SK-N-DZ (cell line): ENCODE data around the gene ATF7.
"Not testable (repeated sequence)": the region's sequence is repeated elsewhere in the genome, so short reads cannot be mapped to it uniquely, and the experiment has no call there.

Experiments used
- DNase-seq: peaks from one replicate; pipeline ENCODE4 v3.0.0-alpha.2; 2015; ENCODE audit warnings: low spot score

Gene ATF7

DNA sequence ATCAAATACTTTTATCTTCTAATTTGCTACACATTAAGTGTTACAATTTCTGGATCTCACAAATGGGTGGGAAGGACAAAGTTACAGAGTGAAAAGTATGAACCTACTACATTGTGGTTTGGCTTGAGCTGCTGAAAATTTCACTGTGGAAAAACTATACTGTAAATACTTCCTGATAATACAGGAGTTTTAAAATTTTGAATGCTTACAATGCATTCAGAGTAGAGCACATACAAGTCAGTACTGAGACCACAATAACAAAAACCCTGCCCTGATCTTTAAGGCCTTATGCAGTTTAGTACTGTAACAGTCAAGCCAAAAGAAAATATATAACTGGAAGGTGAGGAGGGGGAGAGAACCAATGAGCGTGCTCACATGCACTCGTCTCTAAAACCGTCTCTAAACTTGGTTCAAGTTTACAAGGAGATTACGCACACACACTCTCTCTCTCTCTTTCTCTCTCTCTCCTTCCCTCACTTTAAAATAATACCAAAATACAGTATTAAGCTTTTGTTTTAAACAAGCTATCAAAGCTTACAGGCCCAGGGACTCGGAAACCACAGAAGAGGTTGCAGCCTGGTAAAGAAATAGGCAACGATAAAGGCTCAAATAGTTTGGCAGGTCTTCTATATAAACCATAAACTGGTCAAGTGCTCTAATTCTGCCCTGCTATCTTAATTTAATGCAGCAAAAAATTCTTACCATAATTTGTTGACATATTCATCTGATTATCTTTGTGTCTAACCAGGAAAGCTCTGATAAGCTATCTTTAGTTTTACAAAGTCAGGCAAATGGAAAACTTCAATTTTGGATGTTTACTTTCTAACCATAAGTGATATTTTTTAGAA lies 58.0 kb downstream of the ATF7 start:
- no peak for DNase-seq

DNA sequence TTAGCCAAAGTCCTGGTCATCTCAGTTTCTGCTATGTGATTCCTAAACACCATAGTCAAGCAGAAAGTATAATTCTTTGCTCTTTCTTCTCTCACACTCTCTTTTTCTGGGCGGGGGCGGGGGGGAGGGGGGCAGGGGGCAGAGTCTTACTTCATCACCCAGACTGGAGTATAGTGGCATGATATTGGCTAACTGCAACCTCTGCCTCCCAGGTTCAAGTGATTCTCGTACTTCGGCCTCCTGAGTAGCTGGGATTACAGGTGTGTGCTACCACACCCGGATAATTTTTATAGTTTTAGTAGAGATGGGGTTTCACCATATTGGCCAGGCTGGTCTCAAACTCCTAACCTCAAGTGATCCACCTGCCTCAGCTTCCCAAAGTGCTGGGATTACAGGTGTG lies 60.8 kb downstream of the ATF7 start:
- DNase-seq, result not testable (repeated sequence)

DNA sequence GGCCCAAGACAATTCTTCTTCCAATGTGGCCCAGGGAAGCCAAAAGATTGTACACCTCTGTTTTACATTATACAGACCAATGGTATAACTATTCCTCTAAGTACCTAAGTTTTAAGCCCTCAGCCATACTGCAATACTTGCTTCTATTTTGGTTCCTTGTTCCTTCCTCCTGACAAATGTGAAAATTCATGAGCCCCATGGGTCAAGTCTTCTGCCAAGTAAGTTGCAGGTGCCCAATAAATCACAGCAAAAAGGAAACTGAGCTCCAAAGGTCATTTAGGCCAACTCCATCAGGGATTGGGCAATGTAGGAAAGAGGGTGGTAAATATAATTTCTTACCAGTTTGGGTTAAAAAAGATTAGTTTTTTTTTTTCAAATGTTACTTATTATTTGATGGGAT lies 61.2 kb downstream of the ATF7 start:
- no peak for DNase-seq

DNA sequence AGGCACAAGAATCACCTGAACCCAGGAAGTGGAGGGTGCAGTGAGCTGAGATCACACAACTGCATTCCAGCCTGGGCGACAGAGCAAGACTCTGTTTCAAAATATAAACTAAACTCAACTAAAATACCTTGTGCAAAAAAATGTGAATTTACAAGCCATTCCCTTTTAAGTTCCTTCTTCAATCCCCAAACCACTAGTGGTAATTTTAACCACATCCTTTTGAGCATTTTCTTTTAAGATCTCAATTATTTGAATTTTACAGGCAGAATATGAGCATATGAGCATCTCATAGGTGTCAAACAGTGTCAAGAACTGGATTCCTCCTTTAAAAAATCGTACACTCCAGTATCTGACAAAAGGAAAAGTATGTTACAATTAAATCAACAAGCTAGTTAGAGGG lies 61.9 kb downstream of the ATF7 start:
- DNase-seq, result no peak

DNA sequence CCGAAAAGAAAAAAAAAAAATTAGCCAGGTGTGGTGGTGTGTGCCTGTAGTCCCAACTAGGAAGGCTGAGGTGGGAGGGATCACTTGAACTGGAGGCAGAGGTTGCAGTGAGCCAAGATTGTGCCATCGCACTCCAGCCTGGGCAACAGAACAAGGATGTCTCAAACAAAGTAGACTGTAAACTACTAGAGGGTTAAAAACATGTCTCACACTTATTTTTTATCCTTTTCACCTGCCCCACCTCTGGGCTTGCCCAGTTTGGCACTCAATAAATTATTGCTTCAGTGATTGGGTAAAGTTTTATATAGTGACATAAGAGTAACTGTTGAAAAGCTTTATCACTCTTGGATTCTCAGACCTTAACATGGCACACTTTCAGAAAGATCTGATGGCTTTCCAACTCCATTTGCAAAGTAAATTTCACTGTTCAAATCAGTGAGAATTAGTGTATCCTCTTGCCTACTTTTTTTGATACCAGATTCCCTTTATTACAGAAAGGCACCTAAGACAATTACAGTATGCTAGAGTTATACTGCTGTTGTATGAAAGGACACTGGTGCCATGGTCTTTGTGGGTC lies 62.6 kb downstream of the ATF7 start:
- no peak for DNase-seq

DNA sequence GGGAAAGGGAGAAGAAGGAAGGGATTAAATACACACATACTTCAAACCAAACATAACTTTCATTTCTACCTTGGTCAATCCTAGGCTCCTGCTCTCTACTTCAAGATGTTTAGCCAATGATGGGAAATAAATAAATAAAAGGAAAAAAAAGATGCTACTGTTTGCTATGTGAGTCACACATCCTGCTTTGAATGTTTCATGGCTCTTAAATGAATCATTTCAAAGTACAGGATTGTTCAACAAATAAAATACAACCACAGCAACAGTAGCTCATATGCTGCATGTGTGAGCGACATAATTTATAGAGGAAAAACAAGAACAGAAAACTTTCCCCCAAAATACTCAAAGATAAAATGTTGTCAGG lies 64.6 kb downstream of the ATF7 start:
- no peak for DNase-seq

DNA sequence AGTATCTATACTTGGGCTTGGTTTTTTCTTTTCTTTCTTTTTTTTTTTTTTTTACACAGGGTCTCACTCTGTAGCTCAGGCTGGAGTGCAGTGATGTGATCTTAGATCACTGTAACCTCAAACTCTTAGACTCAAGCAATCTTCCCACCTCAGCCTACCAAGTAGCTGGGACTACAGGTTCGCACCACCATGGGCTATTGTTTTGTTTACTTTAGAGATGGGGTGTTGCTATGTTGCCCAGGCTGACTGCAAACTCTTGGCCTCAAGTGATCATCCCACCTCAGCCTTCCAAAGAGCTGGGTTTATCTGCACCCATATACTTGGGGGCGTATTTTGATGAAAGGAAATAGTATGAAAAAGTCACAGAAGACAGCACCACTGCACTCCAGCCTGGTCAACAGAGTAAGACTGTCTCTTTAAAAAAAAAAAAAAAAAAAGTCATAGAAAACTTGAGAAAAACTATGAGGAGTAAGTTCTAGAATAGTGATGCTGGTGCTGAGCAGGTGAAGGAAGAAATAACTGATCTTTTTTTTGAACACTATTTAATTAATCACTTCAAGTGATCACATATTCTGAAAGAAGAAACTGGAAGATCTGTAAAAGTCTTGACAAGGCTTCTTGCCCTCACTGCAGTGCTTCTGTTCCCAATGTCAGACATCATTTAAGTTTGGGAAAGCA lies 65.1 kb downstream of the ATF7 start:
- DNase-seq, result no peak

DNA sequence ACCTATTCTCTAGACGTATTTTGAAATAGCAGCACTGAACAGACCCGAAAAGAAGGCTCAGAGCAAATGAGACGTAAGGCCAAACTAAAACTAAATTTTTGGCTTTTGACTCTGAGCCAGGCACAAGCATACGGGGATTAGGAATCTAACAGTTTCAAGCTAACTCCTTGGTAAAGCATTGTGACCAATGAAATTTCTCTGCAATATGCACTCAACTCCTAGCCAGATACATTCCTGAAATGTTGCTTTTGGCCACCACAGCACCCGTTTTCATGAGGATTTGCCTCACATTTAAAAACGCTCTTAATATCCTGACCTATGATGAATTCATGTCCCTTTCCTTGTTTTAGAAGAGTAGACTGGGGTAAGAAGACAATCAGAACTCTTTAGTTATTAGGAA lies 65.8 kb downstream of the ATF7 start:
- DNase-seq, result no peak

DNA sequence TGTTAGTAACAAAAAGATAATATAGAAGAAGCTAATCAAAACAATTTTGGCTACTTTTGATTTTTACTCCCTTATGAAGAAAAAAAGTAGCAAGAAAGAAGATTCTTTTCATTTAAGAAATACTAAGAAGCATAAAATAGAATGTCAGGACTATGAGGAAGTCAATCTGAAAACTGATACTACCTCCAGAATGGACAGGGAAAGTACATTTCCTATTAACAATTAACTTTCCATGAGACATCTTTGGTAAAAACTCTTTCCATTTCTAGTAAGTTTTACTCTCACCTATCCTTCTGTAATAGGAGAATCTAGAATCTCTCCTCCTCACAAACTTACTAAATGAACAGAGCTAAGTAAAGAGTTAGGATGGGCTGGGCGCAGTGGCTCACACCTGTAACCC lies 67.6 kb downstream of the ATF7 start:
- DNase-seq, result no peak

DNA sequence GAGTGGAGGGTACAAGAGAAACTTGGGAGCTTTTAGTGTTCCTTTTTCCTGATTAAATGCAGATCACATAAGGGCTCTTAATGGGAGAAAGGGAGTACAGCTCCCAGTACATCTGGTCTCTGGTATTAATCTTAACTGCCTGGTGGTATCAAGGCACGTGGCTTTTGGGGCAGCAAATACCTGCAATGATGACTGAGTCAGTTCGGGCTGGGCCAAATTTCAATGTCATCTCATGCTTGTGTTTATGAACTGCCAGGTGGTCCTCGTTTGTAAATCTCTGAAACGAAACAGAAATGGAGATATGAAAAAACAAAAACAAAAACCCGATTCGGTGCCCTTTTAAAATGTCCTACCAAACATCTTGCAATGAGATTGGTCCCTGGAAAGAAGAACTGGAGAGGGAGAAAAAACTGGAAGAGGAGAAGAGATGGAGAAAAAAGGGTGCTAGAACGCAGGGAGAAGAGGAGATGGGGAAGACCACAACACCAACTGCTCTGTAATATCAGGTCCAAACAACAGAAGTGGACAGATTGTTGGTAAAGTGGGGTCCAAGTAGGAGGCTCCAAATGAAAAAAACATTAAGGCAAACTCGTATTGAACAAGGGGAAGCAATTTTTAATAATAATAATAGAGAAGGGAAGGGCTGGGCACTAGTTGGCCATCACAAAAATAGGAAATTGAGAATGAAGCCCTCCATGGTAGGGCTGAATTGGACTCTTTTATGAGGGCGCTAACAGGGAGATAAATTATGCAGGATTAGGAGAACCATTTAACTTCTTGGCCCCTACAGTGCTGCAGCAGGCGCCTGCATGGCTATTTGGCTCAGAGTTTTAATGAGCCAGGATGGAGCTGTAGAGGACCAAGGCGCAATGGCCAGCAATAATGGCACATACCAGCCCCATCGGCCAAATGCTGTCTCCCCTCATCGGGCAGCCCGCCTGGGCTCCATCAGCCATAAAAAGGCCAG lies 73.5 kb downstream of the ATF7 start:
- DNase-seq, result no peak

DNA sequence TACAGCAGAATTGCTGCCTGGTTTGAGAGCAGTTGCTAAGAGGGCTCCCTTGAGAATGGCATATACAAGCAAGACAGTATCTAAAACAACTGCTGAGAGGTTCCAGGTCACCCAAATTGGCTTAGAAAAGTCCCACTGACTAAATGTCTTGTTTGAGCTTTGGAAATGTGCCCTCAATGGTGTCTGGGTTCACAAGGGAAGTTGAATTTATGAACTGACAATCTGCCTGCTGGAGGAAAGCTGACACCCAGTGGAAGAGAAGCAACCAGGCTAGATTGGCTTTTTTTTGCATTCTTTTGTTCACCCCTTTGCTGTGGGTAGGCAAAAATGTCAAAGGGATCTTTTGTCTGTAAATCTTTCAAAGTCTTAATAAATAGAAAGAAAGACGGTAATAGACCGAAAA lies 74.3 kb downstream of the ATF7 start:
- DNase-seq, result no peak

DNA sequence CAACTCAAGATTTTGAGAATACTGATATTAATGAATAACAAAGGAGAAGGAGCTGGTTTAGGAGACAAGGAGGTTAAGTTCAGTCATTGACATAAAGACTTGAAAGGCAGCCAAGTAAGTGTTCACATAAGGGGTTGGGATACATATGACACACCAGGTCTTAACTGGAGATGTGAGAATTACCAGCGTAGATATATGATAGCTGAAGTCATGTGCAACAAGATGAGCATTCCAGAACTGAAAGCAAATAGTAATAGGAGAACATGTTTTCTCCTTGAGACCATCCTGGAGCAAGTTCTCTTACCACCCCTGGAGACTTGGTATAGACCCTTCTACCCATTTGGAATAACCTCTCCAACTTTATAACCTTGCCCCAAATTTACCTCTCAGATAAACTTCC lies 75.6 kb downstream of the ATF7 start:
- no peak for DNase-seq

DNA sequence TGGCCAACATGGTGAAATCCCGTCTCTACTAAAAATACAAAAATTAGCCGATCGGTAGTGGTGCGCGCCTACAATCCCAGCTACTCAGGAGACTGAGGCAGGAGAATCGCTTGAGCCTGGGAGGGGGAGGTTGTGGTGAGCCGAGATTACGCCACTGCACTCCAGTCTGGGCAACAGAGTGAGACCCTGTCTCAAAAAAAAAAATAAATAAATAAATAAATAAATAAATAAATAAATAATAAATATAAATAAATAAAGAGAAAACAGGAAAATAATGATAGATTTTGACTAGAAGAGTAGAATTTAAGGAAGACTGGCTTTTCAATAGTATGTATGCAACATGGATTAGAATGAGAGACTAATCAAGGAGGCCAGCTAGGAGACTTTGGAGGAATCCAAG lies 76.1 kb downstream of the ATF7 start:
- not testable (repeated sequence) for DNase-seq

DNA sequence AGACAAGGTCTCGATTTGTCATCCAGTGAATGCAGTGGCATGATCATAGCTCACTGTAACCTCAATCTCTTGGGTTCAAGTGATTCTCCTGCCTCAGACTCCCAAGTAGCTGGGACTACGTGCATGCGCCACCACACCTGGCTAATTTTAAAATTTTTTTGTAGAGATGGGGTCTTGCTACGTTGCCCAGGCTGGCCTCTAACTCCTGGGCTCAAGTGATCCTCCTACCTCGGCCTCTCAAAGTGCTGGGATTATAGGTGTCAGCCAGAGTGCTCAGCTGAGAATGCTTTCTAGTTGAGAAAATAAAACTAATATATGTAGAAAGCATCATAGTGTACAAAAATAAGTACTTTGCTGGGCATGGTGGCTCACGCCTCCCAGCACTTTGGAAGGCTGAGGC lies 77.8 kb downstream of the ATF7 start:
- DNase-seq, result not testable (repeated sequence)

DNA sequence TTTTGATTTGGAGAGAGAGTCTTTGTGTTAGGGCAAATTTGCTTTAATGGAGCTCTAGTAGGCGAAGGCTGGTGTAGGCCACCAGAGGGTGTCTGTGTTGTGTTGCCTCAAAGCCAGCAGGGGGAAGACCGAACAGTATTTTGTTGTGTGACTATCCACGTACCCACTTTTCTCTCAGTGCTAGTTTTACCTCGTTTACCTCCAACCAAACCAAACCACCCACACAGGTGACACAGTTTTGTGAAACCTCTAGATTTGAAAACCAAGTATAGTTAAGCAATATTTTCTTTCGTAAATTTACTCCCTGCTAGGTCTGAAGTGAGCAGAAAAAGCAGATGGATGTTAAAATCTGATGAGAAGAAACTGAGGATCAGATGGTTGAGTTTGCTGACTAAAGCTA lies 82.6 kb downstream of the ATF7 start:
- DNase-seq, result peak; percentile 39

DNA sequence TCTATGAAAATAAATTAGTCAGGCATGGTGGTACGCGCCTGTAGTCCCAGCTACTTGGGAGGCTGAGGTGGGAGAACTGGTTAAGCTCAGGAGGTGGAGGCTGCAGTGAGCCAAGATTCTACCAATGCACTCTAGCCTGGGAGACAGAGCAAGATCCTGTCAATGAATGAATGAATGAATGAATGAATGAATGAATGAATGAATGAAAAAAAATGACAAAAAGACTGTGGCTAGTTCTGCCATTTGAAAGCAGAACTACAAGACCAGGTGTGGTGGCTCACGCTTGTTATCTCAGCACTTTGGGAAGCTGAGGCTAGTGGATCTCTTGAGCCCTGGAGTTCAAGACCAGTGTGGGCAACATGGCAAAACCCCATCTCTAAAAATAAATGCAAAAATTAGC lies 86.7 kb downstream of the ATF7 start:
- DNase-seq, result no peak

DNA sequence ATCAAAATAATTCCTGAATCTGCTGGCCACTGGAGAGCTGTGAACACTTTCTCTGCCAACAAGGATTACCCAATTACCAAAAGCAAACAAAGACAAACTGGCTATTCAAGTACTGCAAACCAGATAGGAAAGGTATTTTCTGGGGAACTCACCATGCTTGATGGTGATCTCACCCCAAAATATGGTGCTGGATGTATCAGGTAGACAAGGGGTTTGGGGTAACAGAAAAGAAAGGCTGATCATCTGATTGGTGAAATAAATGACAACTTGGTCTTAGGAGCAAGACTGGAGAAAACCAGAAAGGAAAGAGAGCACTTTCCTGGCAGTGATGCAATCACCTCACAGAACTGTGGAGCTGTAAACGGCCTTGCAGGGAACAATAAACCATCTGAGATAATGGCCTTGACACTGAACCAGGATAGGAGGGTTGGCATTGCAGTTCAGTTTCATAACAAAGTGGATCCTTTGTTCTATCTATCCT lies 87.9 kb downstream of the ATF7 start:
- no peak for DNase-seq

DNA sequence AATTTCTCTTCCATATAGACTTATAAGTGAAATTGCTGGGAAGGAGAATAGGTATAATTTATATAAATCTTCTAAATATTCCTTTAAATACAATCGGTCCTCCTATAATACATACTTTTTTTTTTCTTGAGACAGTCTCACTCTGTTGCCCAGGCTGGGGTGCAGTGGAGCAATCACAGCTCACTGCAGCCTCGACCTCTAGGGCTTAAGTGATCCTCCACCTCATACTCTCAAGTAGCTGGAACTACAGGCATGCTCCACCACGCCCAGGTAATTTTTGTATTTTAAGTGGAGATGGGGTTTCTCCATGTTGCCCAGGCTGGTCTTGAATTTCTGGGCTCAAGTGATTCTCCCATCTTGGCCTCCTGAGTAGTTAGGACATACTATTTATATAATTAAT lies 89.2 kb downstream of the ATF7 start:
- no peak for DNase-seq

DNA sequence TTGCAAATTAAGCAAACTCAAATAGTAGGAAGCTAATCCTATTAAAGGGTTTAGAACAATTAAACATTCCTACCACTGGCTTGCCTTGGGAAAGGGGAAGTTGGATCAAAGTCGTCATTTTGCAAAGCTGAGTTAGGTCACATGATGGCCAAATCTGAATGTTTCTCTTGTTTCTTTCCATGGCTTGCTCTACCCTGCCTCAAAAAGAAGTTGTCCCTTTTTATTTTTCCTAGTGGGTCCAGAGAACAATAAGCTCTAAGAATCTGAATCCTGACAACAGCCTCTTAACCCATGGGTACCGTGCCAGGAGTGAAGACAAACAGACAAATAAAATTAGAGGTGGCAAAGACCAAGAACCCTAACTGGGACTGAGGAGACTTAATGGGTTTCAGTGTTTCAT lies 92.7 kb downstream of the ATF7 start:
- no peak for DNase-seq

DNA sequence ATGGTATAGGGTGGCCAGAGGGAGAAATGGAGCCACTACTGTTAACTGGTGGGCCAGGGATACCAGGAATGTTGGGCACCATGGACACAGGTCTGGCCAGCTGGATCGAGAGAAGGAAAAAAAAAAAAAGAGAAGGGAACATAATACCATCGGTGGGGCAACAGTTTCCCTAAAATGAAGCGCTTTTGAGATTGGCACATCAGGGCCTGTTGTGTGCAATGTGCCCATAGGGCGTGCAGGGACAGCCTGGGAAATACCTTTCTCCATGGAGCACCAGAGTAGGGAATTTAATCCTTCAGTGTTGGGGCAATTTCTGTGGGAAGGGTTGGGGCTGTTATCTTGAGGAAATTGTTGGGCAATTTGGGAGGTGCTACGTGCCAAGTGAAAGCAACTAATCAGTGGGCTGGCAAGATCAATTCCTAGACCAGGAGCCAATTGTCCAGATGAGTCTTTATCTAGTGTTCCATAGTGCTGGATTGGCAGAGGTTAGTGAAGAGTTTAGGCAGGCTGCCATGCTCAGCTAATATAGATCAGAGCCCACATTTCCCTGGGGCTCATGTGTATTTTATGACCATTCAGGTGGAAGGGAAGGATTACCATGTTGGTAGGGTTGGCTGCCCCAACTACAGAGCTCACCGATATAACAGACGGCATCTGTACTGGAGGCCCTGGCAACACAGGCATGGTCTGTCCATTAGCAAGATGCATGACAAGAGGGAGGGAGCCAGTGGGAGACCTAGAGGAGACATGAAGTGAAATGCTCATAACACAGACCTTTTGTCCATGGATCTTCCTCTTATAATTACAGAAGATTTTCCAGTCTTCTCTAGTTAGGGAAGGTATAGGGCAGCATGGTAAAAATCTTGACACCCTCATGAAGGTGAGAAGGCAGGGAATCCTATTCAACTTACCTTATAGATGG lies 93.4 kb downstream of the ATF7 start:
- DNase-seq, result no peak

DNA sequence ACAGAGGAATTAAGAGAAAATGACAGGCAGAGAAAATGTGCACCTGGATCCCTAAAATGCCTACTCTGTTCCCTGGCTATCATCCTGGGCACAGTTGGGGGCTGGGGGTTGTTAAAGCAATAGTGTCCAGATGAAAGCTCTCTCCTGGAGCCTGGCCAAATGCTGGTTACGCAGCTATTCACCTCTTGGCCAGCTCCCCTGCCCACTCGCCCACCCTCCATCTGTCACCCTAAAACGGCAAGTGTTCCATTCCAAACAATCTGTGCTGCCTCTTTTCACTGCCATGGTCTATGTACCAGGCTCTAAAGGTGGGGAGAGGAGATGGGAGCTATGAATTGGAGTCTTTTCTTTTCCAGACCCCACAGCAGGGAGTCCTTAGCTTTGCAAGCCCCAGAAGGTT lies 94.2 kb downstream of the ATF7 start:
- no peak for DNase-seq
